ENCODE data around the gene UPF3A. TPM values are rescaled to one million over a fixed set of nuclear protein-coding genes. Genes with fewer than 3 reads are reported as not detected.

Gene UPF3A
- total and polyA plus RNA-seq, 10 of the 15 experiments (the other 5 are each of a cell fraction or from before 2014, with no cell fraction given) = 18.6 to 61.5 (median 43.3) TPM

DNA sequence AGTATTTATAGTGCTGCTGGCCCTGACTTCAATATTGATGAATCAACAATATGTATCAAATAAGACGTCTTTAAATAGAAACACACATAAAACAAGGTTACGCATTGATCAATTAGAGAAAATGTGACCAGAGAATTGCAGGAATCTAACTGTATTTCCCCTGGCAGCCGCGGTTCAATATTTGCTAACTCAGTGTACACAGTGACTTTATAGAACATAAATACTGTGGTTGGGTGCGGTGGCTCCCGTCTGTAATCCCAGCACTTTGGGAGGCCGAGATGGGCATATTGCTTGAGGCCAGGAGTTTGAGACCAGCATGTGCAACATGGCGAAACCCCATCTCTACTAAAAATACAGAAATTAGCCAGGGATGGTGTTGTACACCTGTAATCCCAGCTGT lies 22.8 kb upstream of the UPF3A start (continued):
- no peak for TF ChIP-seq REST (IDR thresholded peaks at IDR 0.05; ENCODE audit: low read depth, low read length)
- TF ChIP-seq POU2F2 (IDR thresholded peaks at IDR 0.05; ENCODE audit: borderline replicate concordance, low read depth, low read length) = no peak
- TF ChIP-seq EZH2 (IDR thresholded peaks at IDR 0.05; ENCODE audit: borderline replicate concordance, control insufficient read depth, low read depth, low read length) = no peak

- RAD21 ChIA-PET (ENCODE audit: unreplicated experiment) = no interaction called here
- intact Hi-C loops (cut with micrococcal nuclease; ENCODE audit: unreplicated experiment) (no loop called here), in situ Hi-C loops (cut with MboI) (no loop called here)
- CTCF ChIA-PET = interaction anchor here (1.2 to 1.9 kb wide), 2 partner anchors 10 to 21 kb away, joined by 4 read pairs; no protein-coding TSS in a partner anchor
- H3K4me3 ChIP-seq = no peak overlapping the region
- FAIRE-seq (no peak), ATAC-seq (no peak), DNase-seq (ENCODE audit: low read depth, low spot score) (no peak)
- SMC1A ChIA-PET (ENCODE audit: uncharacterized antibody, unreplicated experiment) = interaction anchor here (1.4 kb wide), 1 partner anchor 23 kb away, joined by 3 read pairs; no protein-coding TSS in a partner anchor
- peaks cover 2% of the 10 kb centered on the region; the same call in 1 of the 2 replicates for H3K79me2 ChIP-seq (ENCODE audit: control insufficient read depth, insufficient read depth, low read length)
- POLR2A ChIA-PET = no interaction called here
- H4K20me1 ChIP-seq (ENCODE audit: control insufficient read depth, insufficient read depth) = no peaks in the 10 kb centered on the region
- 39% methylated on average over 7 of the region's 7 CpGs for WGBS (ENCODE audit: insufficient coverage, insufficient replicate concordance, low lambda C conversion rate, missing lambda C conversion rate)
- BruUV-seq (replicated peaks) = no TSS peak
- no peak overlapping the region for H3K9ac ChIP-seq (ENCODE audit: control insufficient read depth, insufficient read depth, low read length)
- H3K9me3 ChIP-seq (replicated peaks; ENCODE audit: control insufficient read depth, insufficient read depth, low read length) = no peaks in the 10 kb centered on the region
- H3K36me3 ChIP-seq (ENCODE audit: control insufficient read depth in 2 of 2, insufficient read depth in 2 of 2, low read length in 1 of 2) = peaks cover 5 to 44% of the 10 kb centered on the region in 2 experiments
- H3K27ac ChIP-seq (ENCODE audit: control insufficient read depth, insufficient read depth) = peak overlapping the region; percentile 20; the same call in 1 of the 2 replicates
- no peak overlapping the region for H2AFZ ChIP-seq (ENCODE audit: control insufficient read depth, low read depth, low read length)
- peak overlapping the region; percentile 47; the same call in 1 of the 2 replicates for H3K4me2 ChIP-seq (ENCODE audit: control insufficient read depth, insufficient read depth)
- TF ChIP-seq, protein P1, sequence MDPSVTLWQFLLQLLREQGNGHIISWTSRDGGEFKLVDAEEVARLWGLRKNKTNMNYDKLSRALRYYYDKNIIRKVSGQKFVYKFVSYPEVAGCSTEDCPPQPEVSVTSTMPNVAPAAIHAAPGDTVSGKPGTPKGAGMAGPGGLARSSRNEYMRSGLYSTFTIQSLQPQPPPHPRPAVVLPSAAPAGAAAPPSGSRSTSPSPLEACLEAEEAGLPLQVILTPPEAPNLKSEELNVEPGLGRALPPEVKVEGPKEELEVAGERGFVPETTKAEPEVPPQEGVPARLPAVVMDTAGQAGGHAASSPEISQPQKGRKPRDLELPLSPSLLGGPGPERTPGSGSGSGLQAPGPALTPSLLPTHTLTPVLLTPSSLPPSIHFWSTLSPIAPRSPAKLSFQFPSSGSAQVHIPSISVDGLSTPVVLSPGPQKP (IDR thresholded peaks at IDR 0.05; ENCODE audit: low read depth, low read length) = no peak
- TF ChIP-seq, protein P2, sequence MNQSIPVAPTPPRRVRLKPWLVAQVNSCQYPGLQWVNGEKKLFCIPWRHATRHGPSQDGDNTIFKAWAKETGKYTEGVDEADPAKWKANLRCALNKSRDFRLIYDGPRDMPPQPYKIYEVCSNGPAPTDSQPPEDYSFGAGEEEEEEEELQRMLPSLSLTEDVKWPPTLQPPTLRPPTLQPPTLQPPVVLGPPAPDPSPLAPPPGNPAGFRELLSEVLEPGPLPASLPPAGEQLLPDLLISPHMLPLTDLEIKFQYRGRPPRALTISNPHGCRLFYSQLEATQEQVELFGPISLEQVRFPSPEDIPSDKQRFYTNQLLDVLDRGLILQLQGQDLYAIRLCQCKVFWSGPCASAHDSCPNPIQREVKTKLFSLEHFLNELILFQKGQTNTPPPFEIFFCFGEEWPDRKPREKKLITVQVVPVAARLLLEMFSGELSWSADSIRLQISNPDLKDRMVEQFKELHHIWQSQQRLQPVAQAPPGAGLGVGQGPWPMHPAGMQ (IDR thresholded peaks at IDR 0.05; ENCODE audit: borderline replicate concordance) = no peak
- TF ChIP-seq PAX5 (IDR thresholded peaks at IDR 0.05; ENCODE audit: borderline replicate concordance, low read depth, low read length) (no peak), EP300 (IDR thresholded peaks at IDR 0.05; ENCODE audit: borderline replicate concordance in 1 of 2, control insufficient read depth in 1 of 2, low read depth in 2 of 2, low read length in 2 of 2) (no peak), RAD21 (IDR thresholded peaks at IDR 0.05; ENCODE audit: insufficient read depth, low read depth, low read length) (no peak), NFIC (IDR thresholded peaks at IDR 0.05; ENCODE audit: low read depth, low read length) (no peak)
- H3K27me3 ChIP-seq (replicated peaks in 1 of 2; ENCODE audit: control insufficient read depth in 2 of 2, insufficient read depth in 2 of 2, low read length in 1 of 2) = no peaks in the 10 kb centered on the region
- peaks cover 42% of the 10 kb centered on the region for H3K4me1 ChIP-seq (ENCODE audit: control insufficient read depth, insufficient read depth, low read length)
Measured at GRCh38 chr13:114259374-114259773, 22.0 kb upstream of the UPF3A start.

All from GM12878 (cell line).